ENCODE data around the gene ATP5F1D. TPM values are rescaled to one million over a fixed set of nuclear protein-coding genes. Genes with fewer than 3 reads are reported as not detected.

The ATP5F1D gene
- total RNA-seq, 1 donor from 2014 or later = 110 TPM

- H3K27me3 Mint-ChIP-seq (ENCODE audit: low read depth) = no peaks in the 10 kb centered on the region
- TF ChIP-seq CTCF (IDR thresholded peaks at IDR 0.05) = peak; percentile 69
- no peaks in the 10 kb centered on the region for H3K4me1 Mint-ChIP-seq (ENCODE audit: low read depth)
- DNase-seq (ENCODE audit: low spot score) = no peak
- H3K36me3 Mint-ChIP-seq (ENCODE audit: low read depth) = no peaks in the 10 kb centered on the region
- H3K4me3 Mint-ChIP-seq (ENCODE audit: unreplicated experiment) = no peak overlapping the region
- no peaks in the 10 kb centered on the region for H3K9me3 Mint-ChIP-seq (ENCODE audit: low read depth)
- no peak overlapping the region for H3K27ac Mint-ChIP-seq (ENCODE audit: unreplicated experiment)
Observed at GRCh38 chr19:1223018-1223855, 18.3 kb upstream of the ATP5F1D start.

GRCh38 chr19:1224047-1224825 is 17.3 kb upstream of the ATP5F1D start:
- Mint-ChIP-seq H3K27ac (ENCODE audit: unreplicated experiment) (no peak overlapping the region), H3K4me3 (ENCODE audit: unreplicated experiment) (no peak overlapping the region), H3K9me3 (ENCODE audit: low read depth) (no peaks in the 10 kb centered on the region), H3K27me3 (ENCODE audit: low read depth) (no peaks in the 10 kb centered on the region), H3K36me3 (ENCODE audit: low read depth) (no peaks in the 10 kb centered on the region), H3K4me1 (ENCODE audit: low read depth) (no peaks in the 10 kb centered on the region)
- no peak for DNase-seq (ENCODE audit: low spot score)
- TF ChIP-seq CTCF (IDR thresholded peaks at IDR 0.05) = no peak

- H3K4me3 Mint-ChIP-seq (ENCODE audit: unreplicated experiment) = no peak overlapping the region
Observed at GRCh38 chr19:1224847-1225246, 16.7 kb upstream of the ATP5F1D start.

GRCh38 chr19:1225440-1226226 is 15.9 kb upstream of the ATP5F1D start:
- no peak overlapping the region for H3K27ac Mint-ChIP-seq (ENCODE audit: unreplicated experiment)
- no peak for TF ChIP-seq CTCF (IDR thresholded peaks at IDR 0.05)
- H3K4me3 Mint-ChIP-seq (ENCODE audit: unreplicated experiment) = no peak overlapping the region
- DNase-seq (ENCODE audit: low spot score) = no peak
- no peaks in the 10 kb centered on the region for H3K9me3 Mint-ChIP-seq (ENCODE audit: low read depth)
- no peaks in the 10 kb centered on the region for H3K36me3 Mint-ChIP-seq (ENCODE audit: low read depth)
- H3K4me1 Mint-ChIP-seq (ENCODE audit: low read depth) = no peaks in the 10 kb centered on the region
- no peaks in the 10 kb centered on the region for H3K27me3 Mint-ChIP-seq (ENCODE audit: low read depth)

More at GRCh38 chr19:1224847-1225246, 16.7 kb upstream of the ATP5F1D start:
- DNase-seq (ENCODE audit: low spot score) = no peak
- no peak overlapping the region for H3K27ac Mint-ChIP-seq (ENCODE audit: unreplicated experiment)
- no peak for TF ChIP-seq CTCF (IDR thresholded peaks at IDR 0.05)
- H3K36me3 Mint-ChIP-seq (ENCODE audit: low read depth) = no peaks in the 10 kb centered on the region
- H3K9me3 Mint-ChIP-seq (ENCODE audit: low read depth) = no peaks in the 10 kb centered on the region
- no peaks in the 10 kb centered on the region for H3K27me3 Mint-ChIP-seq (ENCODE audit: low read depth)
- H3K4me1 Mint-ChIP-seq (ENCODE audit: low read depth) = no peaks in the 10 kb centered on the region

GRCh38 chr19:1226227-1226518 is 15.4 kb upstream of the ATP5F1D start:
- DNase-seq (ENCODE audit: low spot score) = no peak
- Mint-ChIP-seq H3K4me3 (ENCODE audit: unreplicated experiment) (no peak overlapping the region), H3K27ac (ENCODE audit: unreplicated experiment) (no peak overlapping the region), H3K9me3 (ENCODE audit: low read depth) (no peaks in the 10 kb centered on the region), H3K27me3 (ENCODE audit: low read depth) (no peaks in the 10 kb centered on the region), H3K36me3 (ENCODE audit: low read depth) (no peaks in the 10 kb centered on the region), H3K4me1 (ENCODE audit: low read depth) (no peaks in the 10 kb centered on the region)
- TF ChIP-seq CTCF (IDR thresholded peaks at IDR 0.05) = no peak
